ENCODE results near the gene MFRP.
"Not testable (repeated sequence)": the region's sequence is repeated elsewhere in the genome, so short reads cannot be mapped to it uniquely, and the experiment has no call there.

The MFRP gene

DNA sequence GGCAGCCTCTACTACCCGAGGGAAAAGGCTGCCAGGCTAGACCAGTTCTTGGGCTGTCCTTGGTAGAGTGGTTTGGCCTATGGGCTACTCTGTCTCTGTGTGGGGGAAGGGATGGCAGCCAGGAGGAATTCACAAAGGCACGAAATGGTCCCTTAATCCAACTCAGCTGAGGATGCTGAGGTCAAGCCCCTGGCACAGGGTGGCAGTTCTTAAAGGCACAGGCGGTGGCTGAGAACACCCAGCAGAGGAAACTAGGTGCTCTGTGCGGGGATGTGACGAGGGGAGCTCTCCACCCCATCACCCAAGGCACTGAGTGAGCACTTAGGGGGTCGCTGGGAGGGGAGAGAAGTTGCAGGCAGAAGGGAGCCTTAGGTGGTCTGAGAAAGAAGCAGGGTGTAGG lies at the start of gene MFRP:
MFRP (minus strand) TSS at position 101 of the 400 bp plus-strand sequence. CDS start 192 bp downstream, outside the sequence.
- DNase-seq, result no peak

DNA sequence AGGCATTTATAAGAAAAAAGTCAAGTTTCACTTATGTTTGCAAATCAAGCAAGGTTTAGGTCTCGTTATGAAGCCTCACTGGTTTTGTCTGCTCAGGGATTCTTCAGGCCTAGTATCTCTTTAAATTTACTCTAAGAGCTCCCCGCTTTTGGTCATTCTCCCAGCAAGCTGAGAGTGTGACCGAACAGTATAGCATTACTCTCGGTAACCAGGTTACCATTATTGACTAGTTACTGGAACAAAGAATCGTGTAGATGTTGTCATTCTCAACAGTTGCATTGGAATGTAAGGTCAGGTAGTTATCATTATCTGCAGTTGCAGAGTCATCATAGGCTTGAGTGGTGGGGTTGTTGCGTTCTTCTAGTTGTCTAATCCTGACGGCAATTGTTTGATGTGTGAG lies 44.8 kb upstream of the MFRP start:
- no peak for DNase-seq

DNA sequence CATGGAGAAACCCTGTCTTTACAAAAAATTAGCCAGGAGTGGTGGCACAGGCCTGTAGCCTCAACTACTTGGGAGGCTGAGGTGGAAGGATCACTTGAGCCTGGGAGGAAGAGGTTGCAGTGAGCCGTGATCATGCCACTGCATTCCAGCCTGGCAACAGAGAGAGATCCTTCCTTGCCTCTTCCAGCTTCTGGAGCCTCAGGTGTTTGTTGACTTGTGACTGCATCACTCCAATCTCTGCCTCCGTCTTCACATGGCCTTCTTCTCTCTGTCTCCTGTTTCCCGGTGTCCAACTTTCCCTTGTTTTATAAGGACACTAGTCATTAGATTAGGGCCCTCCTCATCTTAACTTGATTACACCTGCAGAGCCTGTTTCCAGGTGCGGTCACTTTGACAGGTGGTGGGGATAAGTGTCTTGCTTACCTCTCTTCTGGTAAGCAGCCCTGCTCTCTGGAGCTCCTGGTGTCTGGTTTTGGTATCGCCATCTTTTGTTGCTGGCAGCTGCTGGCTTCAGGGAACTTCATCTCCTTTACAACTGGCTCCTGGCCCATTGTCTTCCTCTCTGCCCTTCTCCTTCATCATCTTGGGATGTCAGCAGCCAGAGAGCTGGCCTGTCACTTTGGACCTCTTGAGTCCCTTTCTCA lies 43.2 kb upstream of the MFRP start:
- DNase-seq, result no peak

DNA sequence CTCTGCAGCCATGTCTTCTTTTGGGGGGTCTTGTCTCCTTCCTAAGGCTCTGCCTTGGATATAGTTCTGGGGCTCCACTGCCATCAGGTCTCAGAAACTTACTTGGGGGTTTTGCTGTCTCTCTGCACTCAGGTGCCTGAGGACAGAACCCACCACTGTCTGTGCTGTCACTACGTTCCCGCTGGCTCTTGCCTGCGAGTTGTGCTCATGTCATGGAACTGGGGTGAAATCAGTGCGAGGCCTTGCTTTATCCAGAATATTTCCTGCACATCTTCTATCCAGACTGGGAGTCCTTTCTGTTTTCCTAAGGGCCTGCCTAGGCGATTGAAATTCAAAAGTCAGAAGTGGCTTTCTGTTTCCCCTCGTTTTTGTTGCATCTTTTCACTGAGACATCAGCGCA lies 41.6 kb upstream of the MFRP start:
- DNase-seq, result no peak

DNA sequence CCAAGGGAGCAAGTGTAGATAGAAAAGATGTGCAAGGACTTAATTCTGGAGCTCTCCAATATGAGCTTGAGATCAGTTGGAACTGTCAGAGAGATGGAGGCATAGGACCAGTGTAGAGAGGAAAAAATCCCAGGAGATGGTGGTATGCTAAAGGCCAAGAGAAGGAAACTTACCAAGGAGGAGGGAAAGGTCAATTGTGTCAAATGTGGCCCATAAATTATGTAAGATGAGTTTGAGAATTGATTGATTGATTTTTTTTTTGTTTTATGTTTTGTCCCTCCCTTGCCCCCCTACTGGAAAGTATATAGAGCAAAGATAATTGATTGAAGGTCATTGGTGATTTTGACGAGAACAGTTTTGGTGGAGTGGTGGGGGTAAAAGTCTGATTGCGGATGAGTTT lies 37.8 kb upstream of the MFRP start:
- DNase-seq, result no peak

DNA sequence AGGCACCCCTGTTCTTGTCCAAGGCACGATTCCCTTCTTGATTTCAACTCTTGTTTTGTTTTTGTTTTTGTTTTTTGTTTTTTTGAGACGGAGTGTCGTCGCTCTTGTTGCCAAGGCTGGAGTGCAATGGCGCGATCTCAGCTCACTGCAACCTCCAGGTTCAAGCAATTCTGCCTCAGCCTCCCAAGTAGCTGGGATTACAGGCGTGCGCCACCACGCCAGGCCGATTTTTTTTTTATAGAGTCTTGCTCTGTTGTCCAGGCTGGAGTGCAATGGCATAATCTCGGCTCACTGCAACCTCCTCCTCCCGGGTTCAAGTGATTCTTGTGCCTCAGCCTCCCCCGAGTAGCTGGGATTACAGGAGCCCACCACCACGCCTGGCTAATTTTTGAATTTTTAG lies 36.0 kb upstream of the MFRP start:
- DNase-seq, result not testable (repeated sequence)

DNA sequence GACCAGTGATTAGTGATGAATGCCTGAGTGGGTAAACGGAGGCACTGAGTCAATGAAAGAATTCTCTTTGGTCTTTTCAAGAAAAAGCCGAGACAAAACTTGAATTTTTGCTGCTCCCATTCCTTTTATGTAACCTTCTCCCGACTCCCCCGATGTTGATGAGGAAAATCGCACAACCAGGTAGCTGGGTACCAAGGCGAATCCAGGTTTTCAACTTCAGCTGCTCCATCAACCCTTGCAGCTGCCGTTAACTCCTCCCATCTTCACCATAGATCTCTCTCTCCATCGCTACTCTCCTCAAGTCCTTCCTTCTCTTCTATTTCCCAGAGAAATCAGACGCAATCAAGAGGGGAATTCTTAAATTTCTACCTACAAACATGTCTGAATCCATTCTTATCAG lies 35.6 kb upstream of the MFRP start:
- no peak for DNase-seq

DNA sequence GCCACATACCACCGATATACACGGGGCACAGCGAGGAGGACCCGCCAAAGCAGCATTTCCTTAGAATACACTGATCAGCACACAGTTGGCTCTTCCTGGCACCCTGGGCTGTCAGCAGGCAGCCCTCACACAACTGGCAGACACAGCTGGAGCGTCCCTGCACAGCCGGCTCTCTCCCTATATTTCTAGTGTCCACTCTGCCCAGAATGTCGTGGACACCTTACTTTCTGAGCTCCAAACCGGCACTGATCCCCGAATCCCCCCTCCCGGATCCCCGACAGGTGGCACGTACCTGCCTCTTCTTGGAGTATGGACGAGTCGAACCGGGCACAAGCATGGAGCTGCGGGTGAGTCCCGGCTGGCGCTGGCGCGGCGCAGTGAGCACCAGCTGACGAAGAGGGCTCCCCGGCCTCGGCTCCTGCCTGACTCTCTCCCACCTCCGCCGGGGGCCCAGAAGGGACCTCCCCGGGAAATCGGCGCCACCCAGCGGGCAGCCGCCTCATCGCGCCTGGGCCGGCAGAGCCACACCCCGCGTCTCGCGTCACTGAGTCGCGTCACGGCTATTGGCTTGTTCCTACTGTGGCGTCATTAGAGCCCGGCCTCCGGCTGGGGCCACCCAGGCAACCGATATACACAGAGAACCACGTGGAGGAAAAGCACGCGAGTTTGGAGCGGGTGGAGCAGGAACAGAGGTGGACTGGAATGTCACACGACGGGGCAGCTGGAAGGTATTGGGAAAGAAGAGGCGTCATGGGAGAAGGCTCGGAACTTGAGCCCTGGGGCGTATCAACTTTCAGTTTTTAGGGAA lies 34.9 kb upstream of the MFRP start, which contains the start of gene USP2:
USP2 (minus strand) TSS at position 510 of the 808 bp plus-strand sequence. CDS start 8,210 bp downstream, outside the sequence.
- peak; percentile 88 for DNase-seq

DNA sequence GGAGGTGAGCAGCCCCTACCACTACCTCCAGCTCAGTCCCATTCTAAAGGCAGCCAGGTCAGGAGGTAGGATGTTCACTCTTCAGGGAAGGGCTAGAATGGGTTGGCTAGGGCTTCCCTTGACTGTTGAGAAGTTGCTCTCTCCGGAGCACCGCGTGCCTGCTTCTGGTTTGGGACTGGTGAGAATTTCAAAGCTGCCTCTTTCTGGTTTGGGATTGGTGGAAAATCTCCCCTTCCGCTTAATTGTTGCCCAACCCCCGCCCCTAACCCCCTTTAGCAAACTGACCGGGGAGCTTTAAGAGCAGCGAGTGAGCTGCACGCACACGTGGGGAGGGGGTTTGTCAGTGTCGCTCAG lies 34.3 kb upstream of the MFRP start:
- no peak for DNase-seq

DNA sequence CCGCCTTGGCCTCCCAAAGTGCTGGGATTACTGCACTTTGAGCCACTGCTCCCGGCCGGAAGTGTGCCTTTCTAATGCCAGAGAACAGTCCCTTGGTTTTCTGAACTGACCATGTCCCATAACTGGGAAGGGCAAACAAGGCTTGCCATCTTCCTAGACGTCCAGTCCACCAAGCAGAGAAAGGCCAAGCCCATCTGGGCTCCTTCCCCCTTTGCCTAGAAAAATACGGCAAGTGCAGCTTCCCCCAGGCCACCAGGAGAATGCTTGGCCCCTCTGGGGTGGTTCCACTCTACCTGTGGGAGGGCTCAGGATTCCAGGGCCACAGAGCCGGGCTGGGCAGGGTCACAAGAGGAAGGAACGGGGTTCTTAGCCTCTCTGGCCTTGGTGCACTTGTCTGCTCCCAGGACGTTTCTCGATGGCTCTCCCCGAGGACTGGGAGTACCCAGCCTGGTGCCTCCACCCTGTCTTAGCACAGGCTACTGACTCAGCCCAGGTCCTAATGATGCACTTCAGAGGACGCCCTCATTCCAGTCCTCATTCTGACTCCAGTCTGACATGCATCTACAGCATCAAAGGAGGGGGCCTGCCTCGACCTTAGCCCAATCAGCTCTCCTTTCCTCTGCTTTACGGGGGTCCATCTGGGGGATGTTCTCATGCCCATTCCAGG lies 33.8 kb upstream of the MFRP start:
- no peak for DNase-seq

DNA sequence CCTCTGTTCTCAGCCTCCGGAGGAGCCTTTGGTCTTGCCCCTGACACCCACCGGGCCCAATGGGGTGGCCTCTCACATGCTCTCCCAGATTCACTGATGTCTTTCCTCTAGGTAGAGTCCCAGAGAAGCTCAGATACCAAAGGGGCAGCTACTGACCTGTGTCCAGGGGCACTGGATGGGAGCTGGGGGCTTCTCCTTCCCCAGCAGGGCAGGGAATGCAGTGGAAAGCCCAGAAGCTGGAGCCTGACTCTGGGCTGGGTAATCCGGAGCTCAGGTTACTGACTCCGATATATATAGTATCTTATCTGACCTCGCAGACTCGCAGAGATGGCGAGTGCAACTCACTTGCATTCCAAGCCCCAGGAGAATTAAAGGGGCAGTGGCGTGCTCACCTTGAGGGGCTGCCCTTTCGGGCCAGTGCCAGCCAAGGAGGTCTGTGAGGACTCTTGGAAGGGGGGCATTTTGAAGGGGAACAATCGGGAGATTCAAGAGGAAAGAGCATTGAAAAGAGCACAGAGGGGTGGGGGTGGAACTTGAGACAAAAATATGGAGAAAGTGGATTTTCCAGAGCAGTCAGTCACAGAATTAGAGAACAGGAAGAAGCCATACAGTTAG lies 32.5 kb upstream of the MFRP start:
- DNase-seq, result no peak

DNA sequence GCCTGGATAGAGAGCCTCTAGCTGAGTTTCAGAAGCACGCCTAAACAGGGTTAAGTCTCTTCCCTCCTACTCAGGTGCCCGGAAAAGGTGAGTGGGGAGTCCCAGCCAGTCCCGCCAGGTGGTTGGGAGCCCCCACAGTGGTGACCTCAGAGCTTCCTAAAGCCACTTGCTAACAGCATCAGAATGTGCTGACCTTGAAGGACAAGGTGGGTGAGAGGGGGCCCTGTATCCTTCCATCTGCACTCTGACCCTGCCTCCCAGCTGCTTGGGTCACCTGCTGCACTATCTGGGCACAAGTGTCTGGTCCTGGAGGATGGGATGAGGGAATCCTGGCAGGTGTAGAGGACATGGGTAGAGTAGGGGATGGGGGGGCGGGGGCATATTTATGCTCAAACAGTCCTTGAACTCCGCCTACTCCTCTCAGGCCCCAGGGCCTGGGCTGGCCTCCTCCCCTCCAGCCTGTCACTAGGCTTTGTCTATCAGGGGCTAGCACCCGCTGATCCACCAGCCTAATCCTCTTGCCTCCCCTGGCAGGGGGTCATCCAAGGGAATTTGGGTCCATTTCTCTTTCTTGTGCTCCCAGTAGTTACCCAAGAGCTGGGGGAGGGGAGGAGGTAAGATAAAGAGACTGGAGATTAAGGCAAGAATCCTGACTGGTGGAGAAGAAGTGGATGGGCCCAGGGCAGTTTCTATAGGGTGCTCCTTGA lies 31.6 kb upstream of the MFRP start:
- DNase-seq, result no peak

DNA sequence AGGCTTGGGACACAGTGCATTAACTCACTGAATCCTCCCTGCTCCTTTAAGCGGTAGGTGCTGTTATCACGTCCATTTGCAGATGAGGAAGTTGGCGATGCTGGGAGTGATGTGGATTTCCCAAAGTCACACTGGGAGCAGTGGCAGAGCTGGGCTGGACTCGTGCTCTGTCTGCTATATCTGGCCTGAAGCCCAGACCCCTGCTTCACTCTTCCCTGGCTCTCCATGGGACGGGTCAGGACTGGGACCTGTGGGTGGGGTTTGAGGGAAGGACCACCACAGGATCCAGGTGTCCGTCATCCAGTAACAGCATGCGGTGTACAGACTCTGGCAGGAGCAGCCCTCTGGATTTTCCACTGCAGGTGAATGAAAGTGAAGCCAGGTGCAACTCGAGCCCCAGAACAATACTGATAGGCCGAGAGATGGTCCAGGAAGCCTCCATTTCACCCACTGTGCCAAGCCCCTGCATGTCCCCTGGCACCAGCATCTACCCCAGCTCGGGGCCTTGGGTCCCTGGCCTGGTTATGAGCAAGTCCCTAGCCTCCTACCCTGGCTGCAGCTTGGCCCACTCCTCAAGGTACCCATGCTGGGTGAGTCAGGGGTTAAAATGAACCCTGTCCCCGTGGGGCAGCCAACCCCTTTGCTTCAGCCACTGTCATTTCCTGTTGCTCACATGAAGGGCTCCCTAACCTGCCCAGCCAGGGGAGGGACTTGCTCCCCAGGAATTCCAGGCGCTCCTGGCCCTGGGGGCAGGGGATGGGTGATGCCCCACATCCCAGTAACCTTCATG lies 30.8 kb upstream of the MFRP start:
- DNase-seq, result no peak

DNA sequence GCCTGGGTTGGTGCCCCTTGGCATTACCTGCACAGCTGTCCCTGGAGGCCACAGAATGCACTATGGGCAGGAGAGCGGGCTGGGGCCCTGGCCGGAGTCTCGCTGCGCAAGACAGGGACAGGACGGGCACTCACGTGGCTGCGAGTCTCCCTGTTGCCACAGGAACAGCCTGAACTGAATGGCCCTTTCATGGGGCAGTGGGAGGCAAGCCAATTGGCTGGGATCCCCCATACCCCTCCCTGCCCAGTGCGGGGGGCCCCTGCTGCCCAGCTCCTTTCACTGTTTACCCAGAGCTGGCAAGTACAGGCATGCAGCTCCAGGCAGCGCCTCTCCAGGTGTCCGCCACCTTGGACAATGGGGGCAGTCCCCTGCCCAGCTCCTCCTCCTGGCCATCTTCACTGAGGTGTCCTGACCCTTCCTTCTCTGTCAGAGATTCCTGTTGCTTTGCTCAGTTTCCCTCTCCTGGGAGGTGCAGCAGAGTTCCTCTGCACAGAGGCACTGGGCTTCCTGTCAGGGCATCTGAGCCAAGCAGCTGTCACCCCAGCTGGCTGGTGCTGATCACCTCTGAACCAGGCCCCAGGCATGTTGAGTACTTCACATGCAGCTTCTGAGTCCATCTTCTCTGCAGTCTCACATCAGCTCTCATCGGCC lies 29.8 kb upstream of the MFRP start:
- DNase-seq, result peak; percentile 69

DNA sequence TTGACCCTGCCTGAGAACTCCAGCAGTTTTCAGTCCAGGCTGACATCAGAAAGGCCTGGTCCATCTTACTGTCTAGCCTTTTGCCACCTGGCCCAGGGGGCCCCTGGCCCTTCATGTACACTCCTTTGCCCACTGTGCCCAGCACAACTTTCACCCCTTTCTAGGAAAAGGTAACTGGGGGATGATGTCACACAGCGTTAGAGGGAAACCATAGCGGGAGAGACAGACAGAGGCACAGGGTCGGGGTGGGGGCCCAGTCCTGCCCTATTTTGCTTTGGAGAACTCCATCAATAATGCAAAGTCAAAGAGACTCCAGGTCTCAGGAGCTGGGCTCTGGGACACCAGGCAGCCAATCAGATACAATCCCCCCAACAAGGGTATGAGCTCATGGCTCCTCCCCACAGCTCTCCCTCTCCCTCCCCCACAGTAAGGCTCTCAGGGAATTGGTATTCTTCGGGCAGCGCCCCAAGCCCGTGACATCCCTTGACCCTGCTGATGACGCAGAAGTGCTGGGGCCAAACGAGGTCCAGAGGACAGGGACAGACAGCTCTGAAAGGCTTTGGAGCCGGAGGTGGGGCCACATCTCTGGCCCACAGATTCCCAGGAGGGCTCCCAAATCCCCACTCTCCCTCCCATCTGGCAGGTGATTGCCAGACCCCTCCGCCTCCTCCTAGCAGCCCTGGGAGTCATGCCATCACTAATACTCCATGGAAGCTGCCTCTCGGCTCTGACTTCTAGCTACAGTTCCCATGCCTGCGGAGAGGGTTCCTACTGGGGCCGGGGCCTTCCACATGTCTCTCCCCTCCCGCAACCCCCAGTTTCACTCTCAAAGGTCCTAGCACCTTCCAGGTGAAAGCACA lies 29.1 kb upstream of the MFRP start:
- DNase-seq, result no peak

DNA sequence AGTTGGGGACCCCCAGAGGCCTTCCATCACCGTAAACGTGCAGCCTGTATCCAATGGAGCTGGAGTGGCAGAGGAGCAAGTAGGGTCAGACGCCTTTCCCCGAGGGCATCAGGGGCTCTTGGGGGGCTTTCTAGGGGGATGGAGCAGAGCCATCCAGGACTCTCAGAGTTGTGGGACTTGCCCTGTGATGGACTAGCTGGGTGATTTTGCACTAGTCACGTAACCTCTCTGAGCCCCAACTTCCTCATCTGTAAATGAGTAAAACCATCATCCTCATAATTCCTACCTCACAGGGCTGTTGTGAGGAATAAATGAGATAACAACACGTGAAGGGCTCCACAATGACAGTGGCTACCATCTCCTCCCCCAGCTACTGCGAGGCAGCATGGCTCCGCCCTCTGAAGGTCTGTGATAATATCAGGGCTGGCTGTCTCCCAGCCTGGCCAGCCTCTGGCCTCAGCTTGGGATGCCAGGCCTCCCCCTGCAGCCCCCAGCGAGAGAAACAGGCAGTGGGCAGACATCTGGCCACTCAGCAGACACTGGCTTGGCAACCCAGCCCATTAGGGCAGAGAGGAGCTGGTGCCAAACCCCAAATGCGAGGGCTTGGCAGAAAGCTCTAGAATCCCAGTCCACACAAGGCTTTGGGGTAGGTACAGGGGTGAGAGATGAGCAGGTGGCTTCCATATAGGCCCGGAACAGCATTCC lies 28.3 kb upstream of the MFRP start:
- no peak for DNase-seq

DNA sequence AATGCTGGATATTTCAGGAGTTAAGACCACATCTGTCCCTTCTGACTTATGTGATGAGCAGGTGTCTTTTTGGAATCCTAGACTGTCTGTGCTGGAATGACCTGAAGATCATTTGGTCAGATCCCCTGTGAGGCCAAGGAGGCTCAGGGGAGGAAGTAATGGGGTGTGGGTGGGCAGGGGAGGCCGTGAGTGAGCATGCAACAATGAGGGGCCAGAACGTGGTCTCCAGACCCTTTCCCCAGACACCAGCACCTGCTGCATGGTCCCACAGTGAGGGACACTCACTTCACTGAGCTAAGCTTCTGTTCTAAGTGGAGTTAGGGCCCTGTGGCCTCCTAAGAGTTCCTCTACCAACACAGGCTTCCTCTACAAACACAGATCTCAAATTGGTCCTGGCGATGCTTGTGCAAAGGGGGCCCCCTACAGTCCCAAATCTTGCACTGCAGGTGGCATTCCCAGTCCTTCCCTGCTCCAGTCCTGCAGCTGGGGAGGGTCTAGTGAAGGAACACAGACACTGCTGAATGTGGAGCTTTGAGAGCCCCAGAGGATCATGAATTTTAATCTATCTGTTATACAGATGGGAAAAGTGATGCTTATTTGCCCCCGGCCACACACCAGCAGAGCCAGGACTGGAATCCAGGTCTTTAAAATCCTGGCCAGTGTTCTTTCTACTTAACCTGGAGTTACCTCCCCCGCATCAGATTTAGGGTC lies 27.6 kb upstream of the MFRP start:
- DNase-seq, result peak; percentile 57

DNA sequence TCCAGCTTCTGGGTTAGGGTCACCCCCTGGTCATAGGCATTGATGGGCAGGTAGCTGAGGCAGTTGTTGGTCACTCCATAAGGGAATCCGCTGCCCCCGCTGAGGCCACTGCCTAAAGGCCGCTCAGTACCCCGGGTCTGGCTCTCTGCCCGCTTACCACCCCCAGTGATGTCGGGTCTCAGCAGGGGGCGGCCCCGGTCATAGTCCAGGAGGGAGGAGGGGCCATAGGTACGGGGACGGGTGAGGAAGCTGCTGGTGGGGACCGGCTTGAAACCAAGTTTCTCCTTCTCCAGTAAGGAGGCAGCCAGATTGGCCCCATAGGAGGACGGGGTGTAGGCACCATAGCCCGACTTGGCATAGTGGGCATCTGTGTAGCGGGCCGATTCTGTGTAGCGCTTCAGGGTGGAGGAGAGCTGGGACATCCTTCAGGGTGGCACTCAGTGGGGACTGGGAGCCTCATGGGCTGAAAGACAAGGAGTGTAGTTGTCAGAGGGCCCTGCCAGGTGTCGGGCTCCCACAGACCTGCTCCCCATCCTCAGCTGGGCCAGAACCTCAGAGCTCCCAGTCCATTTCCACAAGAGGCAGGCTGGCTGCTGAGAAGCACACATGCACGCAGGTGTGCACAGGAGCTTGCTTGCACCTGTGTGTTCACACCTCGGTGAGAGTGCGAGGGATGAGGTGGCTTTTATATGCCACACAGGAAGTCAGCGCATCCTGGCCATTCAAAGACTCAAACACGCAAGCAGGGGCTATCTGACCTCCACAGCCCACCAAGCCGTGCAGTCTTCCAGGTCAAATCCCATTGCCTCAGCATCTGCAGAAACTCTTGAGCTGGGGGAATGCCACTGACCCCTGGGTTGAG lies 26.8 kb upstream of the MFRP start:
- DNase-seq, result no peak

Data from DMS153 (cell line).